Measurements from ENCODE around the gene DHFR2.

DHFR2 gene

DNA sequence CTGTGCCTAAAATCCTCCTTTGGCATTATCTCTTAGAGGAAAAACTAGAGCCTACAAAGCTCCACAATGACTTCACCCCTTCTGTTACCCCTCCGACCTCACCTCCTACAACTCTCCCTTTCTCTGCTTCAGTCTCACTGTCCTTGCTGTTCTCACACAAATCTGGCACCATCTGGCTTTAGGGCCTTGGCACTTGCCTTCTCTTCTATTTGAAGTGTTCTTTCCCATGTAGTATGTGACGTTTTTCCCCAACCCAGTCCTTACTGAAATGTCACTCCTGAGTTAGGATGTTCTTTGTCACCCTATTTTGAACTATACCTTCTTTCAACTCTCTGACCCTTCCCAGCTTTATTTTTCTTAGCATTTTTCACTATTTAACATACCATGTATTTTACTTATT lies 43.1 kb downstream of the DHFR2 start:
- 91% methylated on average over 2 of the region's 2 CpGs for WGBS
- no peak overlapping the region for H3K4me3 ChIP-seq (ENCODE audit: insufficient read depth in 1 of 2, low read depth in 1 of 2, low read length in 2 of 2)
- DNase-seq, result no peak

GRCh38 chr3:94015025-94015424 lies 47.7 kb downstream of the DHFR2 start:
- H4K91ac ChIP-seq (ENCODE audit: low read length), result no peak overlapping the region
- no peak overlapping the region for H3K4ac ChIP-seq (ENCODE audit: low read depth in 1 of 2, low read length in 2 of 2)
- no CpG with 5 or more reads among the region's 1 CpG for WGBS
- H2AK5ac ChIP-seq (ENCODE audit: low read length, severe bottlenecking), result no peak overlapping the region
- H3K9me3 ChIP-seq (ENCODE audit: control insufficient read depth, low read length), result no peaks in the 10 kb centered on the region
- H3K27ac ChIP-seq (ENCODE audit: low read length, poor library complexity, severe bottlenecking), result no peak overlapping the region
- H2BK12ac ChIP-seq (ENCODE audit: low read length in 2 of 2), result no peak overlapping the region
- H3K36me3 ChIP-seq (ENCODE audit: control insufficient read depth in 1 of 2, insufficient read depth in 2 of 2, low read depth in 1 of 2, low read length in 2 of 2), result no peaks in the 10 kb centered on the region
- H2BK120ac ChIP-seq (ENCODE audit: low read depth, low read length), result no peak overlapping the region
- no peak for DNase-seq
- H3K4me1 ChIP-seq (ENCODE audit: control insufficient read depth, insufficient read depth, low read depth, low read length), result no peaks in the 10 kb centered on the region
- no peak overlapping the region for H3K14ac ChIP-seq (ENCODE audit: low read length in 2 of 2)
- no peak overlapping the region for H2BK5ac ChIP-seq (ENCODE audit: low read depth, low read length, poor library complexity, severe bottlenecking)
- no peak overlapping the region for H2AFZ ChIP-seq (ENCODE audit: low read depth, low read length)
- no peak overlapping the region for H3K18ac ChIP-seq (ENCODE audit: low read depth in 1 of 2, low read length in 2 of 2)
- H3K23ac ChIP-seq (ENCODE audit: low read length in 2 of 2), result no peak overlapping the region
- H3K9ac ChIP-seq (ENCODE audit: low read length), result no peak overlapping the region
- no peak overlapping the region for H3K4me2 ChIP-seq (ENCODE audit: low read length, poor library complexity, severe bottlenecking)
- no peak overlapping the region for H4K8ac ChIP-seq (ENCODE audit: low read length)
- peaks cover 3% of the 10 kb centered on the region for H3K79me1 ChIP-seq (replicated peaks; ENCODE audit: low read length, poor library complexity, severe bottlenecking)
- H3K4me3 ChIP-seq (ENCODE audit: insufficient read depth in 1 of 2, low read depth in 1 of 2, low read length in 2 of 2), result no peak overlapping the region
- H2BK15ac ChIP-seq (ENCODE audit: low read depth, poor library complexity, severe bottlenecking), result no peak overlapping the region
- no peaks in the 10 kb centered on the region for H3K27me3 ChIP-seq (ENCODE audit: control insufficient read depth in 1 of 2, insufficient read depth in 1 of 2, low read length in 2 of 2)

More for the DNA sequence above, 43.1 kb downstream of the DHFR2 start:
- Histone ChIP-seq H3K27me3 (ENCODE audit: control insufficient read depth in 1 of 2, insufficient read depth in 1 of 2, low read length in 2 of 2) (no peaks in the 10 kb centered on the region), H4K91ac (ENCODE audit: low read length) (no peak overlapping the region), H3K14ac (ENCODE audit: low read length in 2 of 2) (no peak overlapping the region), H3K27ac (ENCODE audit: low read length, poor library complexity, severe bottlenecking) (no peak overlapping the region), H3K18ac (ENCODE audit: low read depth in 1 of 2, low read length in 2 of 2) (no peak overlapping the region), H3K79me1 (replicated peaks; ENCODE audit: low read length, poor library complexity, severe bottlenecking) (peaks cover 3% of the 10 kb centered on the region), H2BK120ac (ENCODE audit: low read depth, low read length) (no peak overlapping the region), H3K23ac (ENCODE audit: low read length in 2 of 2) (no peak overlapping the region), H2AFZ (ENCODE audit: low read depth, low read length) (no peak overlapping the region), H2BK12ac (ENCODE audit: low read length in 2 of 2) (no peak overlapping the region), H3K36me3 (ENCODE audit: control insufficient read depth in 1 of 2, insufficient read depth in 2 of 2, low read depth in 1 of 2, low read length in 2 of 2) (no peaks in the 10 kb centered on the region), H3K4ac (ENCODE audit: low read depth in 1 of 2, low read length in 2 of 2) (no peak overlapping the region), H2AK5ac (ENCODE audit: low read length, severe bottlenecking) (no peak overlapping the region), H3K4me1 (ENCODE audit: control insufficient read depth, insufficient read depth, low read depth, low read length) (no peaks in the 10 kb centered on the region), H3K4me2 (ENCODE audit: low read length, poor library complexity, severe bottlenecking) (no peak overlapping the region), H2BK5ac (ENCODE audit: low read depth, low read length, poor library complexity, severe bottlenecking) (no peak overlapping the region), H4K8ac (ENCODE audit: low read length) (no peak overlapping the region), H2BK15ac (ENCODE audit: low read depth, poor library complexity, severe bottlenecking) (no peak overlapping the region), H3K9me3 (ENCODE audit: control insufficient read depth, low read length) (no peaks in the 10 kb centered on the region), H3K9ac (ENCODE audit: low read length) (no peak overlapping the region)

DNA sequence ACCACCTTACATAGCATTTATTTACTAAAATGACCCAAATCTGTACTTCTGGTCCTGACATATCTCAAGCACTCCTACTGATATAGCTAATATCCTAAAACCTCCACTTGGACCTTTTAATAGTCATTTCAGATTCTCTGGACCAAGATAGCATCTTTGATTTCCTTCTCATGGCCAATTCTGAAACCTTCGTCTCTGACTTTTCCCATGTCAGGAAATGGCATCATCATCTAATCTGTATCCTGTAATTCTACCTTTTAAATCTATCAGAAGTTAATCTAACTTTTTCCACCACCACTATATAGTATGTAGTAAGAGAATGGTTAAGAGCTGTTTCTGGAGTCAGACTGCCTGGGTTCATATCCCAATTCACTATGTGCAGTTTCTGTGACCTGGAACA lies 50.5 kb downstream of the DHFR2 start:
- Histone ChIP-seq H3K36me3 (ENCODE audit: control insufficient read depth in 1 of 2, insufficient read depth in 2 of 2, low read depth in 1 of 2, low read length in 2 of 2) (no peaks in the 10 kb centered on the region), H2BK12ac (ENCODE audit: low read length in 2 of 2) (no peak overlapping the region), H3K18ac (ENCODE audit: low read depth in 1 of 2, low read length in 2 of 2) (no peak overlapping the region), H2AK5ac (ENCODE audit: low read length, severe bottlenecking) (no peak overlapping the region), H4K8ac (ENCODE audit: low read length) (no peak overlapping the region), H4K91ac (ENCODE audit: low read length) (no peak overlapping the region), H3K23ac (ENCODE audit: low read length in 2 of 2) (no peak overlapping the region), H3K4me3 (ENCODE audit: insufficient read depth in 1 of 2, low read depth in 1 of 2, low read length in 2 of 2) (no peak overlapping the region), H3K4me1 (ENCODE audit: control insufficient read depth, insufficient read depth, low read depth, low read length) (no peaks in the 10 kb centered on the region), H3K9me3 (ENCODE audit: control insufficient read depth, low read length) (no peaks in the 10 kb centered on the region), H2AFZ (ENCODE audit: low read depth, low read length) (no peak overlapping the region), H2BK120ac (ENCODE audit: low read depth, low read length) (no peak overlapping the region), H3K14ac (ENCODE audit: low read length in 2 of 2) (no peak overlapping the region), H2BK15ac (ENCODE audit: low read depth, poor library complexity, severe bottlenecking) (no peak overlapping the region), H3K27ac (ENCODE audit: low read length, poor library complexity, severe bottlenecking) (no peak overlapping the region), H3K9ac (ENCODE audit: low read length) (no peak overlapping the region), H3K27me3 (ENCODE audit: control insufficient read depth in 1 of 2, insufficient read depth in 1 of 2, low read length in 2 of 2) (no peaks in the 10 kb centered on the region), H3K79me1 (replicated peaks; ENCODE audit: low read length, poor library complexity, severe bottlenecking) (no peaks in the 10 kb centered on the region), H3K4me2 (ENCODE audit: low read length, poor library complexity, severe bottlenecking) (no peak overlapping the region), H2BK5ac (ENCODE audit: low read depth, low read length, poor library complexity, severe bottlenecking) (no peak overlapping the region), H3K4ac (ENCODE audit: low read depth in 1 of 2, low read length in 2 of 2) (no peak overlapping the region)
- 100% methylated on average over 1 of the region's 1 CpG for WGBS
- no peak for DNase-seq

- H4K8ac ChIP-seq (ENCODE audit: low read length), result no peak overlapping the region
- H2BK120ac ChIP-seq (ENCODE audit: low read depth, low read length), result no peak overlapping the region
- no peak overlapping the region for H4K91ac ChIP-seq (ENCODE audit: low read length)
- WGBS, result 100% methylated on average over 1 of the region's 3 CpGs
- no peak overlapping the region for H3K18ac ChIP-seq (ENCODE audit: low read depth in 1 of 2, low read length in 2 of 2)
- H2BK5ac ChIP-seq (ENCODE audit: low read depth, low read length, poor library complexity, severe bottlenecking), result no peak overlapping the region
- H3K79me1 ChIP-seq (replicated peaks; ENCODE audit: low read length, poor library complexity, severe bottlenecking), result peaks cover 4% of the 10 kb centered on the region
- H3K4me1 ChIP-seq (ENCODE audit: control insufficient read depth, insufficient read depth, low read depth, low read length), result no peaks in the 10 kb centered on the region
- no peak overlapping the region for H2AFZ ChIP-seq (ENCODE audit: low read depth, low read length)
- DNase-seq, result peak; percentile 8
- H3K4ac ChIP-seq (ENCODE audit: low read depth in 1 of 2, low read length in 2 of 2), result no peak overlapping the region
- H3K27me3 ChIP-seq (ENCODE audit: control insufficient read depth in 1 of 2, insufficient read depth in 1 of 2, low read length in 2 of 2), result no peaks in the 10 kb centered on the region
- no peak overlapping the region for H3K9ac ChIP-seq (ENCODE audit: low read length)
- H2BK12ac ChIP-seq (ENCODE audit: low read length in 2 of 2), result no peak overlapping the region
- no peaks in the 10 kb centered on the region for H3K36me3 ChIP-seq (ENCODE audit: control insufficient read depth in 1 of 2, insufficient read depth in 2 of 2, low read depth in 1 of 2, low read length in 2 of 2)
- H3K9me3 ChIP-seq (ENCODE audit: control insufficient read depth, low read length), result no peaks in the 10 kb centered on the region
- H3K27ac ChIP-seq (ENCODE audit: low read length, poor library complexity, severe bottlenecking), result no peak overlapping the region
- no peak overlapping the region for H3K14ac ChIP-seq (ENCODE audit: low read length in 2 of 2)
- no peak overlapping the region for H3K4me2 ChIP-seq (ENCODE audit: low read length, poor library complexity, severe bottlenecking)
- H2BK15ac ChIP-seq (ENCODE audit: low read depth, poor library complexity, severe bottlenecking), result no peak overlapping the region
- no peak overlapping the region for H2AK5ac ChIP-seq (ENCODE audit: low read length, severe bottlenecking)
- H3K23ac ChIP-seq (ENCODE audit: low read length in 2 of 2), result no peak overlapping the region
- H3K4me3 ChIP-seq (ENCODE audit: insufficient read depth in 1 of 2, low read depth in 1 of 2, low read length in 2 of 2), result no peak overlapping the region
Measured at GRCh38 chr3:94011233-94011711, 51.4 kb downstream of the DHFR2 start.

All from mesenchymal stem cell (in vitro differentiated cells and primary cell).